Mesothelial cell of epicardium (in vitro differentiated cells): Measurements from ENCODE around the gene CMPK1. TPM values are rescaled to one million over a fixed set of nuclear protein-coding genes. Genes with fewer than 3 reads are reported as not detected.

ENCODE experiments used
- DNase-seq, 2 experiments: peaks; one replicate each; pipeline ENCODE4 v3.0.0; 2021; ENCODE audit warnings: low spot score in 2 of 2; ENCODE audit not compliant: unreplicated experiment in 2 of 2
- H3K27ac Mint-ChIP-seq: 2 replicates; pipeline ENCODE4 v1.8.0; 2021; ENCODE audit warnings: mixed read lengths
- H3K27me3 Mint-ChIP-seq: 2 replicates; pipeline ENCODE4 v1.8.0; 2021; ENCODE audit warnings: low read depth, mixed read lengths
- H3K36me3 Mint-ChIP-seq: 2 replicates; pipeline ENCODE4 v1.8.0; 2021; ENCODE audit warnings: mixed read lengths
- H3K4me1 Mint-ChIP-seq: 2 replicates; pipeline ENCODE4 v1.8.0; 2021; ENCODE audit warnings: mixed read lengths
- H3K4me3 Mint-ChIP-seq: 2 replicates; pipeline ENCODE4 v1.8.0; 2021; ENCODE audit warnings: mild to moderate bottlenecking, moderate library complexity, mixed read lengths
- H3K9me3 Mint-ChIP-seq: 2 replicates; pipeline ENCODE4 v1.8.0; 2021; ENCODE audit warnings: mixed read lengths
- total RNA-seq: library from RNA; stranded (reverse); gene quantifications from 3 replicates; pipeline ENCODE4 v1.2.1, GENCODE V29; 2021
- TF ChIP-seq, protein P1 (sequence below): fragments of 200-600 bp; sonication (generic); IDR thresholded peaks from one replicate; pipeline ENCODE4 v1.5.0; 2021; ENCODE audit warnings: antibody characterized with exemption; ENCODE audit not compliant: unreplicated experiment

CMPK1 gene
- total RNA-seq, 1 donor from 2014 or later: 36.9 TPM

GRCh38 chr1:47389731-47390130 lies 56.1 kb downstream of the CMPK1 start:
- DNase-seq: no peak
- TF ChIP-seq, protein P1, sequence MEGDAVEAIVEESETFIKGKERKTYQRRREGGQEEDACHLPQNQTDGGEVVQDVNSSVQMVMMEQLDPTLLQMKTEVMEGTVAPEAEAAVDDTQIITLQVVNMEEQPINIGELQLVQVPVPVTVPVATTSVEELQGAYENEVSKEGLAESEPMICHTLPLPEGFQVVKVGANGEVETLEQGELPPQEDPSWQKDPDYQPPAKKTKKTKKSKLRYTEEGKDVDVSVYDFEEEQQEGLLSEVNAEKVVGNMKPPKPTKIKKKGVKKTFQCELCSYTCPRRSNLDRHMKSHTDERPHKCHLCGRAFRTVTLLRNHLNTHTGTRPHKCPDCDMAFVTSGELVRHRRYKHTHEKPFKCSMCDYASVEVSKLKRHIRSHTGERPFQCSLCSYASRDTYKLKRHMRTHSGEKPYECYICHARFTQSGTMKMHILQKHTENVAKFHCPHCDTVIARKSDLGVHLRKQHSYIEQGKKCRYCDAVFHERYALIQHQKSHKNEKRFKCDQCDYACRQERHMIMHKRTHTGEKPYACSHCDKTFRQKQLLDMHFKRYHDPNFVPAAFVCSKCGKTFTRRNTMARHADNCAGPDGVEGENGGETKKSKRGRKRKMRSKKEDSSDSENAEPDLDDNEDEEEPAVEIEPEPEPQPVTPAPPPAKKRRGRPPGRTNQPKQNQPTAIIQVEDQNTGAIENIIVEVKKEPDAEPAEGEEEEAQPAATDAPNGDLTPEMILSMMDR: no peak
- Mint-ChIP-seq H3K4me1 (peaks cover 3% of the 10 kb centered on the region), H3K27me3 (peaks cover 50% of the 10 kb centered on the region), H3K9me3 (no peaks in the 10 kb centered on the region), H3K4me3 (no peak overlapping the region), H3K36me3 (no peaks in the 10 kb centered on the region), H3K27ac (no peak overlapping the region)

DNA sequence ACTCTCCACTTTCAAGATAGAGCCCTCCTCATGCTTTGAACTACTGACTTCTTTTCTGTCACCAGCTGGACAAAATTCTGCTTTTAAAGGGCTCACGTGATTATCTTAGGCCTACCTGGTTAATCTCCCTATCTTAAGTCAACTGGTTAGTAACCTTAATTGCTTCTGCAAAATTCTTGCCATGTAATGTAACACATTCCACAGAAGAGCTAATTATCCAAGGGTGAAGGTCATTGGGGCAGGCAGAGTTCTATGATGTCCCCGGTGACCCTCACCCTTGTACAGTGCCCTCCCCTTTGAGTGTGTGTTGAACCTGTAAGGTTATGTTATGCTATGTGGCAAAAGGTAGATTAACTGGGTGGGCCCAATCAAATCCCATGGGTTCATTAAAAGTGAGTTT lies 57.3 kb downstream of the CMPK1 start:
- no peak for DNase-seq
- Mint-ChIP-seq H3K36me3 (no peaks in the 10 kb centered on the region), H3K4me3 (no peak overlapping the region), H3K27me3 (peaks cover 58% of the 10 kb centered on the region), H3K27ac (no peak overlapping the region), H3K4me1 (peaks cover 3% of the 10 kb centered on the region), H3K9me3 (no peaks in the 10 kb centered on the region)
- TF ChIP-seq, protein P1: no peak

GRCh38 chr1:47393141-47393540 lies 59.6 kb downstream of the CMPK1 start:
- Mint-ChIP-seq H3K27ac (no peak overlapping the region), H3K36me3 (no peaks in the 10 kb centered on the region), H3K4me1 (peaks cover 3% of the 10 kb centered on the region), H3K27me3 (peaks cover 59% of the 10 kb centered on the region), H3K9me3 (no peaks in the 10 kb centered on the region), H3K4me3 (no peak overlapping the region)
- TF ChIP-seq, protein P1: no peak
- DNase-seq: no peak

DNA sequence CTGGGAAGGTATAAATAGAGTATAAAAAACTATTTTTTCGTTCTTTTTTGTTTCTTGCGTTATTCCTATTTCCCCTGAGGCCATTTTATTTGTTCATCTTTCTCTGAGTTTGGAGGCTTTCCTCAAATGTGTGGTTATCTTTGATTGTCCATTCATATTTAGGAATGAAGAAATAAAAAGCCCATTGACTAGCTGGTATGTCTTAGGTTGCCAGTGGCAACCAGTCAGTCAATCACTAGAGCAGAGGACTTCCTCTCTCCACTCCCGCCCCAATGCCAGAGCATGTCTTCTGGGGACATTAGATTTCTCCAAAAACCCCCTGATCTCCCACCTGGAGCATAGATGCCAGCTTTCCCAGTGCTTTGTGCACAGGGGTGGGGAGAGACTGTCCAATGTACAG lies 61.8 kb downstream of the CMPK1 start:
- Mint-ChIP-seq H3K27ac (no peak overlapping the region), H3K27me3 (peaks cover 63% of the 10 kb centered on the region), H3K4me1 (peaks cover 3% of the 10 kb centered on the region), H3K4me3 (no peak overlapping the region), H3K9me3 (no peaks in the 10 kb centered on the region), H3K36me3 (no peaks in the 10 kb centered on the region)
- no peak for DNase-seq
- TF ChIP-seq, protein P1: no peak

DNA sequence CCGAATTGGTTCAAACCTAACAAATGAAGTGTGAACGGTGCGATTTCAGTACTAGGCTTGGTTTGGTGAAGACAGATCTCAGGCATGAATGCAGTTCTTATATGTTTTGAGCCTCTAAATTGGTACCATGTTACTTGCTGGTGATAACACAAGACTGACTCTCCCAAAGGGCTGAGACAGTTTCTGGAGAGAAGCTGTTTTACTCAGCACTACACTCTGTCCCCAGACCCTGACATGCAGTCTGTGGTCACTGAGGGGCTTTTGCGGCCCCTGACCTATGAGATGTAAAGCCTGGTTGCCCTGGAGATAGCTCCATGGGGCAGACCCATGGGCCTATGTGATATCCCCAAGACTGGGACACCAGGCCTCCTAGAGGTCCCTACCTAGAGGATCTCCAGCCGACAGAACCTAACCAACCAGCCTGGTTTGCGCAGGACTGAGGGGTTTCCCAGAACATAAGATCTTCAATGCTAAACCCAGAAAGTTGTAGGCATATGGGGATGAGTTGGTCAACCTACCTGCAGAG lies 63.1 kb downstream of the CMPK1 start:
- H3K9me3 Mint-ChIP-seq: no peaks in the 10 kb centered on the region
- H3K27me3 Mint-ChIP-seq: peaks cover 71% of the 10 kb centered on the region
- TF ChIP-seq, protein P1: no peak
- H3K36me3 Mint-ChIP-seq: no peaks in the 10 kb centered on the region
- DNase-seq: no peak
- no peak overlapping the region for H3K27ac Mint-ChIP-seq
- H3K4me1 Mint-ChIP-seq: peaks cover 3% of the 10 kb centered on the region
- no peak overlapping the region for H3K4me3 Mint-ChIP-seq
